DOHH2 (cell line): ENCODE measurements around the gene PYDC1.

ENCODE experiments used
- H3F3A ChIP-seq: fragments of 200-600 bp; sonication (generic), shearing (Covaris generic); 2 replicates; pipeline ENCODE4 v1.6.0; 2016; ENCODE audit warnings: antibody characterized with exemption, mild to moderate bottlenecking; ENCODE audit not compliant: control insufficient read depth, insufficient read depth
- H3K27ac ChIP-seq: fragments of 200-600 bp; sonication (generic); 2 replicates; pipeline ENCODE4 v1.5.1; 2014; ENCODE audit warnings: low read depth, mild to moderate bottlenecking, low read length, moderate library complexity
- H3K27me3 ChIP-seq: fragments of 200-600 bp; sonication (generic); 2 replicates; pipeline ENCODE4 v1.6.1; 2014; ENCODE audit warnings: mild to moderate bottlenecking, low read length, mixed read lengths; ENCODE audit not compliant: control insufficient read depth
- H3K36me3 ChIP-seq: fragments of 200-600 bp; sonication (generic); 2 replicates; pipeline ENCODE4 v1.6.1; 2014; ENCODE audit warnings: mild to moderate bottlenecking, low read length, moderate library complexity, mixed read lengths; ENCODE audit not compliant: control insufficient read depth
- H3K4me1 ChIP-seq: fragments of 200-600 bp; sonication (generic); 2 replicates; pipeline ENCODE4 v1.6.1; 2014; ENCODE audit warnings: mild to moderate bottlenecking, low read length, mixed read lengths; ENCODE audit not compliant: control insufficient read depth
- H3K4me2 ChIP-seq: fragments of 200-600 bp; sonication (generic); 2 replicates; pipeline ENCODE4 v1.6.0; 2014; ENCODE audit warnings: mild to moderate bottlenecking, low read length, moderate library complexity
- H3K4me3 ChIP-seq: fragments of 200-600 bp; sonication (generic); 2 replicates; pipeline ENCODE4 v1.5.1; 2014; ENCODE audit warnings: mild to moderate bottlenecking, low read length, mixed read lengths
- H3K79me2 ChIP-seq: fragments of 200-600 bp; sonication (generic); 2 replicates; pipeline ENCODE4 v1.6.1; 2014; ENCODE audit warnings: mild to moderate bottlenecking, low read length, mixed read lengths; ENCODE audit not compliant: control insufficient read depth
- H3K9me2 ChIP-seq: fragments of 200-600 bp; sonication (generic); replicated peaks from 2 replicates; pipeline ENCODE4 v1.6.1; 2014; ENCODE audit warnings: mild to moderate bottlenecking, low read length, mixed read lengths; ENCODE audit not compliant: control insufficient read depth
- H3K9me3 ChIP-seq: fragments of 200-600 bp; sonication (generic); 2 replicates; pipeline ENCODE4 v1.6.1; 2014; ENCODE audit warnings: antibody characterized with exemption, low read length, mixed read lengths; ENCODE audit not compliant: control insufficient read depth, insufficient read depth
- H4K20me1 ChIP-seq: fragments of 200-600 bp; sonication (generic); 2 replicates; pipeline ENCODE4 v1.6.0; 2014; ENCODE audit warnings: low read depth, mild to moderate bottlenecking, antibody characterized with exemption, low read length, moderate library complexity; ENCODE audit not compliant: control insufficient read depth, insufficient read depth
- CTCF ChIP-seq: fragments of 200-600 bp; sonication (generic); IDR thresholded peaks from one replicate; pipeline ENCODE4 v1.5.1; 2014; ENCODE audit warnings: antibody characterized with exemption, mild to moderate bottlenecking, low read depth, low read length; ENCODE audit not compliant: poor library complexity, severe bottlenecking
- EZH2phosphoT487 ChIP-seq: fragments of 200-600 bp; sonication (generic); IDR thresholded peaks from 2 replicates; pipeline ENCODE4 v1.6.1; 2017; ENCODE audit warnings: borderline replicate concordance, mild to moderate bottlenecking, antibody characterized with exemption, low read length, moderate library complexity, mixed read lengths

The PYDC1 gene

GRCh38 chr16:31194898-31195297, 22.0 kb downstream of the PYDC1 start:
- H3K36me3 ChIP-seq: peaks cover 72% of the 10 kb centered on the region
- no peak overlapping the region for H3K27ac ChIP-seq
- H3K79me2 ChIP-seq: peaks cover 15% of the 10 kb centered on the region; the same call in 1 of the 2 replicates
- no peaks in the 10 kb centered on the region for H3K9me2 ChIP-seq
- peaks cover 85% of the 10 kb centered on the region for H3F3A ChIP-seq
- H3K9me3 ChIP-seq: no peaks in the 10 kb centered on the region
- peaks cover 37% of the 10 kb centered on the region for H4K20me1 ChIP-seq
- no peak overlapping the region for H3K4me2 ChIP-seq
- TF ChIP-seq EZH2phosphoT487 (no peak), CTCF (no peak)
- H3K27me3 ChIP-seq: no peaks in the 10 kb centered on the region
- 0 out of 2 replicates have a peak, but pooled peaks cover 3% of the 10 kb centered on the region for H3K4me1 ChIP-seq
- no peak overlapping the region for H3K4me3 ChIP-seq

GRCh38 chr16:31193874-31194273, 23.1 kb downstream of the PYDC1 start:
- Histone ChIP-seq H3K27me3 (no peaks in the 10 kb centered on the region), H3K79me2 (peaks cover 25% of the 10 kb centered on the region), H3K27ac (no peak overlapping the region), H3K4me3 (no peak overlapping the region), H4K20me1 (peaks cover 44% of the 10 kb centered on the region), H3K9me2 (no peaks in the 10 kb centered on the region), H3K36me3 (peaks cover 82% of the 10 kb centered on the region), H3K4me1 (no peaks in the 10 kb centered on the region), H3F3A (peaks cover 84% of the 10 kb centered on the region), H3K4me2 (no peak overlapping the region), H3K9me3 (no peaks in the 10 kb centered on the region)
- TF ChIP-seq CTCF (no peak), EZH2phosphoT487 (no peak)

GRCh38 chr16:31192856-31193642, 23.9 kb downstream of the PYDC1 start:
- Histone ChIP-seq H3K79me2 (peaks cover 33% of the 10 kb centered on the region), H3K27me3 (no peaks in the 10 kb centered on the region), H3K4me2 (no peak overlapping the region), H3K27ac (no peak overlapping the region), H3K4me1 (no peaks in the 10 kb centered on the region), H3K4me3 (no peak overlapping the region), H3K9me3 (no peaks in the 10 kb centered on the region), H3F3A (peaks cover 79% of the 10 kb centered on the region), H4K20me1 (peaks cover 51% of the 10 kb centered on the region), H3K9me2 (no peaks in the 10 kb centered on the region), H3K36me3 (peaks cover 85% of the 10 kb centered on the region)
- TF ChIP-seq EZH2phosphoT487 (no peak), CTCF (no peak)
